ENCODE measurements around the gene DNAJC5G. TPM values are rescaled to one million over a fixed set of nuclear protein-coding genes. Genes with fewer than 3 reads are reported as not detected.

The DNAJC5G gene
- total RNA-seq, 1 experiment from 2014 or later, result 0.25 TPM

DNA sequence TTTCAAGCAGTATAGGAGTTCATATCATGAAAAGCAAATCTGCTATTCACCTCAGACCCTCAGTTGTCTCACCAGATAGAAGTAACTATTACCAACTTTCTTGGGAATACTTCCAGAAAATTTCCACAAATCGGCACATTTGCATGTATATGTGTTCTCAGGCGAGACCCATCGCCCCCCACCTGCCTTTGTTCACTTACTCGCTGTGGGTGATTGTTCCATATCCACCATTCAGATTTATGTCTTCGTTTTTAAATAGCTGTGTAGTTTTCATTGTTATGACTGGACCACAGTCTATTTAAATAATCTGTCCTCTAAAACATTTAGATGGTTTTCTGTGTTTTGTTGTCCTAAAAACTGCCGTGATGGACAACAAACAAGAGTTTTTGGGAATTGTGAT, 10.2 kb downstream of the DNAJC5G start:
- ChIA-PET POLR2A (no interaction called here), CTCF (no interaction called here)
- no peak for DNase-seq
- no TSS peak for BruUV-seq (replicated peaks)
- no peaks in the 10 kb centered on the region for H3K9me3 Mint-ChIP-seq (ENCODE audit: unreplicated experiment)
- no peak for TF ChIP-seq CTCF (IDR thresholded peaks at IDR 0.05; ENCODE audit: insufficient read depth in 1 of 2, low read depth in 1 of 2, low read length in 1 of 2, severe bottlenecking in 1 of 2, unreplicated experiment in 1 of 2)
- H3K4me1 Mint-ChIP-seq (ENCODE audit: low read depth, unreplicated experiment), result peaks cover 26% of the 10 kb centered on the region
- Histone ChIP-seq H3K27me3 (replicated peaks; ENCODE audit: control insufficient read depth, insufficient read depth, low read length) (no peaks in the 10 kb centered on the region), H3K36me3 (ENCODE audit: control insufficient read depth, insufficient read depth, low read length) (no peaks in the 10 kb centered on the region), H3K4me3 (ENCODE audit: low read depth, low read length) (no peak overlapping the region), H3K9me3 (no peaks in the 10 kb centered on the region), H3K4me1 (peaks cover 7% of the 10 kb centered on the region)
- no peak overlapping the region for H3K4me3 Mint-ChIP-seq (ENCODE audit: unreplicated experiment)
- H3K27ac Mint-ChIP-seq (ENCODE audit: unreplicated experiment), result no peak overlapping the region
- H3K27me3 Mint-ChIP-seq (ENCODE audit: insufficient read depth, unreplicated experiment), result no peaks in the 10 kb centered on the region
- H3K36me3 Mint-ChIP-seq (ENCODE audit: insufficient read depth, unreplicated experiment), result no peaks in the 10 kb centered on the region
- intact Hi-C loops (cut with micrococcal nuclease; ENCODE audit: unreplicated experiment), result loop anchor here (10.0 kb wide), 1 partner anchor 191 kb away; no protein-coding TSS in a partner anchor

- Mint-ChIP-seq H3K36me3 (ENCODE audit: insufficient read depth, unreplicated experiment) (peaks cover 7% of the 10 kb centered on the region), H3K4me1 (ENCODE audit: low read depth, unreplicated experiment) (peaks cover 32% of the 10 kb centered on the region), H3K27me3 (ENCODE audit: insufficient read depth, unreplicated experiment) (no peaks in the 10 kb centered on the region), H3K4me3 (ENCODE audit: unreplicated experiment) (no peak overlapping the region), H3K9me3 (ENCODE audit: unreplicated experiment) (no peaks in the 10 kb centered on the region), H3K27ac (ENCODE audit: unreplicated experiment) (no peak overlapping the region)
- no peak overlapping the region for H3K4me3 ChIP-seq (ENCODE audit: low read depth, low read length)
- intact Hi-C loops (cut with micrococcal nuclease; ENCODE audit: unreplicated experiment), result loop anchor here (10.0 kb wide), 1 partner anchor 194 kb away; no protein-coding TSS in a partner anchor
- no TSS peak for BruUV-seq (replicated peaks)
- DNase-seq, result no peak
- TF ChIP-seq CTCF (IDR thresholded peaks at IDR 0.05; ENCODE audit: insufficient read depth in 1 of 2, low read depth in 1 of 2, low read length in 1 of 2, severe bottlenecking in 1 of 2, unreplicated experiment in 1 of 2), result no peak
- H3K27me3 ChIP-seq (replicated peaks; ENCODE audit: control insufficient read depth, insufficient read depth, low read length), result no peaks in the 10 kb centered on the region
- no peaks in the 10 kb centered on the region for H3K9me3 ChIP-seq
- ChIA-PET CTCF (interaction anchor here (1.4 kb wide), 1 partner anchor 14 kb away, joined by 8 read pairs; no protein-coding TSS in a partner anchor), POLR2A (no interaction called here)
- H3K4me1 ChIP-seq, result peaks cover 31% of the 10 kb centered on the region
- H3K36me3 ChIP-seq (ENCODE audit: control insufficient read depth, insufficient read depth, low read length), result no peaks in the 10 kb centered on the region
Measured at GRCh38 chr2:27288610-27289009, 13.4 kb downstream of the DNAJC5G start.

- ChIA-PET POLR2A (no interaction called here), CTCF (no interaction called here)
- H3K27ac Mint-ChIP-seq (ENCODE audit: unreplicated experiment), result no peak overlapping the region
- H3K36me3 Mint-ChIP-seq (ENCODE audit: insufficient read depth, unreplicated experiment), result peaks cover 8% of the 10 kb centered on the region
- no peaks in the 10 kb centered on the region for H3K27me3 ChIP-seq (replicated peaks; ENCODE audit: control insufficient read depth, insufficient read depth, low read length)
- intact Hi-C loops (cut with micrococcal nuclease; ENCODE audit: unreplicated experiment), result no loop called here
- no peak overlapping the region for H3K4me3 Mint-ChIP-seq (ENCODE audit: unreplicated experiment)
- H3K4me1 Mint-ChIP-seq (ENCODE audit: low read depth, unreplicated experiment), result peaks cover 34% of the 10 kb centered on the region
- no peaks in the 10 kb centered on the region for H3K36me3 ChIP-seq (ENCODE audit: control insufficient read depth, insufficient read depth, low read length)
- no peak for DNase-seq
- no peaks in the 10 kb centered on the region for H3K27me3 Mint-ChIP-seq (ENCODE audit: insufficient read depth, unreplicated experiment)
- H3K9me3 ChIP-seq, result no peaks in the 10 kb centered on the region
- BruUV-seq (replicated peaks), result no TSS peak
- no peak for TF ChIP-seq CTCF (IDR thresholded peaks at IDR 0.05; ENCODE audit: insufficient read depth in 1 of 2, low read depth in 1 of 2, low read length in 1 of 2, severe bottlenecking in 1 of 2, unreplicated experiment in 1 of 2)
- no peaks in the 10 kb centered on the region for H3K9me3 Mint-ChIP-seq (ENCODE audit: unreplicated experiment)
- H3K4me1 ChIP-seq, result peaks cover 48% of the 10 kb centered on the region
- H3K4me3 ChIP-seq (ENCODE audit: low read depth, low read length), result no peak overlapping the region
Measured at GRCh38 chr2:27290549-27290948, 15.3 kb downstream of the DNAJC5G start.
